Posterior cingulate gyrus (tissue), 11 donors: ENCODE measurements around the gene GULP1.
"Not testable (repeated sequence)": the region's sequence is repeated elsewhere in the genome, so short reads cannot be mapped to it uniquely, and the experiment has no call there.

Experiments
- DNase-seq, 10 donors: peaks; one replicate each; pipeline versions ENCODE4 v3.0.0 to v3.0.0-alpha.2; 2020 to 2021; ENCODE audit warnings: mixed read lengths in 3 of 10
- intact Hi-C: fragments of 100-400 bp; cut with DNase I; formaldehyde crosslinking; loops from one replicate; pipeline ENCODE4 v1.15.1; 2023

Gene GULP1

DNA sequence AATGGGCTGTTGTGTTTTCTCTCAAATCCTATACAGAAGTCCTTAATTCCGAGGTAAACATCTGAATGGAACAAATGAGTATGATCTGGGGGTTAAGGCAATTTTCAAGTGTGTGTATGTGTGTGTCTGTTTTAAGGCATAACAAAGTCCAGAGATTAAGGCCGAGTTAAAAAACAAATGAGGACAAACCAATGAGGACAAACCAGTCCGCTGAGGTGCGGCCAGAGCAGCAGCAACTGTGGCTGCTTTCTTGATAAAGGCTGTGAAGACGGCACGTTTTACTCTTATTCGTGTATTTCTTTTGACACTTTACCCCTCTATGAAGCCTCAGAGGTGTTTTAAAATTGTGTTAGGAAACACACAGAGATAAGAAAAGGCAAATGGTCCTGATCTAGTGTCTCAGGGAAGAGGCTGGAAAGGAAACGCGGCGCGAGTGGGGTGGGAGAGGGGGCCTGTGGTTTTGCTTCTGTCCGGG, 495 bp upstream of the GULP1 start:
- intact Hi-C loops: loop anchor here (5.0 kb wide), 1 partner anchor 76 kb away; no protein-coding TSS in a partner anchor
- DNase-seq: no peak

DNA sequence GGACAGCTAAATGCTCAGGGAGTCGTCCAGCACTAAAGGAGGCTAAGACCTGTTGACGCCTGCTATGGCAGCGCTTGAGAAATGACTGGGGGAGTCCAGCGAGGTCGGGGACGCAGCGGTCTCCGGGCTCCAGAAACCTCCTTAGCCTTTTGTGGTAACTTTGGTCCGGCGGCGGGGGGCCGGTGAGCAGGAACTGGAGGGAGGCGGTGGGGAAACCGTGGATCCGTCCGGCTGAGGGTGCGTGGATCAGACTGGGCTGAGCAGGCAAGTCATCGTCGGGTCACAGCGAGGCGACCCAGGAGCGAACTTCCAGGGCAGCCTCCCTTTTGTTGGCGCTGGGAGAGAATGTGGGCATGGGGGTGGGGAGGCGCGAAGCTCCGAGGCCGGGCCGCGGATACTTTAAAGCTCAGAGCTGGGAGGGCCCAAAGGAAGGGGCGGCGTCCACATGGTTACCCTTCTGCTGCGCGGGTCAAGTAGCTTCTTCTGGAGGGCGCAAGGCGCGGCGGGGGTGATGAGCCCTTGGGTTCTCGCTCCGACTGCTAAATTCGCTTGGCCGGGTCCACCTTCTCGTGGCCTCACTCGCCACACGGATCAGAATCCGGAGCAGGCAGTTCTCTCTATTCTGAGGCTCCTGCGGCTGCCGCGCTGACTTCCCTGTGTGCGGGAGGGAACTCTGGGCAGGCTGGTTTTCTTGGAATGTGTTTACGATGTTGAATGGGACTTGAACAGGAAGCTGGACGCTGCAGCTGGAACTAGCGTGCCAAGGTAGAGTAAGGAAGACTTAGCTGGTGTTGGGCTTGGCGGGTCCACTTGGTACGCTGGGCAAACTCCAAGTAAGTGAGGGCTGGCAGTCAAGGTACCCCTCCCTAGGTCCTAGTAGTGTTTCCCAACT, 920 bp downstream of the GULP1 start:
- DNase-seq: peak; percentile 19 to 89 (median 36)
- intact Hi-C loops: loop anchor here (5.0 kb wide), 1 partner anchor 75 kb away; no protein-coding TSS in a partner anchor

GRCh38 chr2:188293601-188294351, 2.1 kb downstream of the GULP1 start:
- peak; percentile 38 to 87 (median 51) for DNase-seq
- intact Hi-C loops: loop anchor here (5.0 kb wide), 1 partner anchor 74 kb away; no protein-coding TSS in a partner anchor

- no peak for DNase-seq
- intact Hi-C loops: loop anchor here (5.0 kb wide), 1 partner anchor 73 kb away; no protein-coding TSS in a partner anchor
Observed at GRCh38 chr2:188294352-188294926, 2.8 kb downstream of the GULP1 start.

- no peak for DNase-seq
- intact Hi-C loops: no loop called here
Observed at GRCh38 chr2:188295067-188295685, 3.5 kb downstream of the GULP1 start.

GRCh38 chr2:188297978-188298377, 6.3 kb downstream of the GULP1 start:
- intact Hi-C loops: no loop called here
- no peak for DNase-seq

GRCh38 chr2:188298937-188299371, 7.3 kb downstream of the GULP1 start:
- DNase-seq, intact Hi-C loops: not testable (repeated sequence)

DNA sequence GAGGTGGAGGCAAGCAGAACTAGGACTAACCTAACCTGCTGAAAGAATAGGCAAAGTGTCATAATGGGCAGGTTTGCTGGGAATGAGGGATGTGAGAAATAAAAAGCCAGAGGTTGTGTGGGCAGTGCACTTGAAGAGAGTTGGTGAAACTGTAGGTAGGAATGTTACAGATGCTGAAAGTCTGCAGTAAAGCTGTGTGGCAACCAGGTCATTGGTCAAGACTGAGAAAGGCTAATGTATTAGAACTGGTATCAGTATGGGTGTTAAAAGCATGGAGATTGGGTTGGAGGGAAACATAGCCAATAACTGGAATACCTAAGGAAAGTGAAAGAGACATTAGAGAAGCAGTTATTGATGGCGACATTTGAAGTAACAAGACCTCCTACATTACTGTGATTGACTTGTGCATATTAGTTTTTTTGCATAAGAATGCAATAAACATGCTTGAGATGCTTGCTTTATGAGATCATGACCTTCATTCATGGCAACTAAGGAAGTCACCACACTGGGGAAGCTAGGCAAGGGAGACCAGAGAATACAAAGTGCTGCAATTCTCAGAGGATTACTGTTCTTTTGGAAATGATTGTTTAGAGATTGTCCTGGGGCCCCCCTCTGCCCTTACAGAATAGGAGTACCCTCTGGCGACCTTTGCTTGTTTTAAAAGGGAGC, 11.8 kb downstream of the GULP1 start:
- no peak for DNase-seq
- intact Hi-C loops: no loop called here

DNA sequence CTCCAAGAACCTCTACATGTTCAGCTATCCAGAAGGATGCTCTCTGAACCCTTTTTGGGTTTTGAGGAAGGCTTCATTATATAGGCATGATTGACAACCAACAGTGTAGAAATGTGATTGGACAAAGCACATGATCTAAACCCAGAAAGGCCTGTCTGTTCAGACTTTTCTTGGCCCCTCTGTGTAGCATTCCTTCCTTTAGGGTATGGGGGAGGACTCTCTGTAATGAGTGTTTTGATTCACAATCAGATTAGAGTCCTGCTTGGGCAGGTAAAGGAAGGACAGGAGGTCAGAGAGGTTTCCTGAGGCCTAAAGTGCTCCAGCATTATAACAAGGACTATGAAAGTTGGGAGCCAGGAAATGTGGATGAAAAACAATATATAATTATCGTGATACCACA, 13.6 kb downstream of the GULP1 start:
- DNase-seq: no peak
- intact Hi-C loops: no loop called here

DNA sequence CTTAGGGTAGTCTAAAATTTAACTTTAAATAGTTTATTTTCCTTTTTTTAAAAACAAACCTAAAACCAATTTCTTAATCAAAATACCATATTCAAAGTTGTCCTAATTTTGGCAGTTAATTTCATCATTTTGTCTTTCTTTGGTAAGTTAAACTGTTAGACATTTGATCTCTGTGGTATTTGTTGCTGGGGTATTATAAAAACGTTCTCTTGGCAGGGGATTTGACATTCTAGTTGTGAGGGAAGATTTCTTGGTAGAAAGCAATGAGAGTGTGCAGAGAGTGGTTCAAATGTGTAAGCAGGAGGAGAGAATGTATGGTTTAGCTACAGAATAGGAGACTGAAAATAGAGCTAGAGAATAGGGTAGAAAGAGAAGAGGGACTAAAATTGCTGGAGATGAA, 14.6 kb downstream of the GULP1 start:
- no peak for DNase-seq
- intact Hi-C loops: no loop called here

DNA sequence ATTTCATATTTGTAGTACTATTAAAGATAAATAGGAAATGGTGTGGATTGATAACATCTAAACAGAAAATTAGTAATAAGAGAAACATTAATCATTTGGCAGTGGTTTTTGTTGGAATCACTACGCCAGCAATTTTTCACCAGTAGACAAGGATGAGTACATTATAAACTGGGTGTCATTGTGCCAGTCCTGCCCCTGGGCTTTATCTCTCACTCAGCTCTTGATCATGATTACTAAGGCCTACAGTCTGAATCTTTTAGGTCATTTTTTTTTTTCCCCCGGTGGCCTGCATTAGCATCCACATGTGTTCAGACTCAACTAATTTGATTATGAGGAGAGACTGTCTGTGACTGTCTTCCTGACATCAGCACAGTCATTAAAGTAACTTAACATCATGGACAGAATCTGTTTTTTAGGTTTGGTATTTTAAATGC, 16.2 kb downstream of the GULP1 start:
- intact Hi-C loops: no loop called here
- DNase-seq: no peak

GRCh38 chr2:188308483-188308882, 16.8 kb downstream of the GULP1 start:
- no peak for DNase-seq
- intact Hi-C loops: no loop called here

DNA sequence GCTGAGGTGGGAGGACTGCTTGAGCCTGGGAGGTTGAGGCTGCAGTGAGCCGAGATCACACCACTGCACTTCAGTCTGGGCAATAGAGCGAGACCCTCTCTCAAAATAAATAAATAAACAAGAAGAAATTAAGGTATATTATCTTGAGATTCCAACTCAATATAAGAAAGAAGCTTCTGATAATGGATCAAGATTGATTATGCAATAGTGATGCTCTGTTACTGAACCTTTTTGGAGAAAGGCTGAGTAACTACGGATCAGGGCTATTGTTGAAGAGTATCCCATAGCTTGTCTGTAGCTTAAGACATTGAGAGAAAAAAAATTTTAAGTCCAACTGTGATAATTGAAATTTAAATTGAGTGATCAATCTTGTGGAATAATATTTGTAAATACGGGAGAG, 17.7 kb downstream of the GULP1 start:
- intact Hi-C loops: no loop called here
- DNase-seq: no peak

GRCh38 chr2:188314314-188315054, 22.8 kb downstream of the GULP1 start:
- intact Hi-C loops: no loop called here

DNA sequence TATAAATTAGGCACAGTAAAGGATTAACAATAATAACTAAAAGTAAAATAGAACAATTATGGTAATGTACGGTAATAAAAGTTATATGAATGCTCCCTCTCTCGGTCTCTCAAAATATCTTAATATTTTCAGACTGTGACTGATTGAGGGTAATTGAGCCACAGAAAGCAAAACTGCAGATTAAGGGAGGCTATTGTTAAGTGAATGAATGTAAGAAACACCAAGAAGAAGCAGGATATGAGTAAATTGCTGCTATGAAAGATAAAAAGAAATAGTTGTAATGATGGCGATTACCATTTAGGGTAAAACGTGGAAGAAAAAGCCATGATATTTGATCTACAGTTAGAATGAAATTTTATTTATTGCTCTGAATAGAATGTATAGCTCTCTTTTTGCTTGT, 24.1 kb downstream of the GULP1 start:
- intact Hi-C loops: no loop called here
- no peak for DNase-seq

More at GRCh38 chr2:188314314-188315054, 22.8 kb downstream of the GULP1 start:
- DNase-seq: no peak

DNA sequence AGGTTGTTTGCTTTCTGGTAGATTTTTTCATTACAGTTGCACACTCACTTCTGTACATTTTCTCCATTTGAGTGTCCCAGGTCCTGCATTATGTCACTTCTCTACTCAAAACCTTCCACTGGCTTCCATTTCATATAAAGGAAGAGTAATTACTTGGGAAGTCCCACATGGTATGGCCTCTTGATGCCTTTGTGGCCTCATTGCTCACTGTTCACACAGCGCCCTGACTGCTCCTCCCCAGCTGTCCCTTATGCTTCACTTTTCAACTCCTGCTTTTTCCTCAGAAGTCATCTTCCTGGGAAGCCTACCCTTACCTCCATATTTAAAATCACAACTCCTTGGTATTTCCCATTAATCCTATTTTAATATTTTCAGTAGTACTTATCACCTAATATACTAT, 24.7 kb downstream of the GULP1 start:
- no peak for DNase-seq
- intact Hi-C loops: no loop called here

DNA sequence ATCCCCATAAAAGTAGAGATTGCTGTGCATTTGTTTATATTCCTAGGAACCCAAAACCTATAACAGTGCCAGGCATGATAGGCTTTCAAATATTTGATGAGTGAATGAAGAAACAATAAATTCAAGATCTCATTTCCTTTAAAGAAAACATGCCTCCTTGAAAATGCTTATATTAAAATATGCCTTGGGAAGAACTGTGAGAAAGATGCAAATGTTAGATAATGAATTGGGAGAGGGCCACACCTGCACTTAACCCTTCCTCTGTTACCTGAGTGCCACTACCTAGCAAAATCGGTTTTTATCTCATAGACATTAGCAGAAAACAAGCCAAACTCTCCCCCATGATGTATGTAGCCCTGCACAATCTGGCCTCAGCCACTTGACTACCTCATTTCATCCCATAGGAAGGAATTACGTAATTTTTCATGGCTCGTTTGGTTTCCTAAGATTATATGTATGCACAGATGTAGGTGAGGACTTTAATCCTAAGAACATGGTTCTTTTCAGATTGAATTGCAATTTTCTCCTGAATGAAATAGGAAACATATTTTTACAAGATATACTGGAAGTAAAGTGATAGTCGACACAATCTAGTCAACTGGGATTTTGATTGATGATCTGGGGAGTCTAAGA, 25.2 kb downstream of the GULP1 start:
- DNase-seq: no peak
- intact Hi-C loops: no loop called here

DNA sequence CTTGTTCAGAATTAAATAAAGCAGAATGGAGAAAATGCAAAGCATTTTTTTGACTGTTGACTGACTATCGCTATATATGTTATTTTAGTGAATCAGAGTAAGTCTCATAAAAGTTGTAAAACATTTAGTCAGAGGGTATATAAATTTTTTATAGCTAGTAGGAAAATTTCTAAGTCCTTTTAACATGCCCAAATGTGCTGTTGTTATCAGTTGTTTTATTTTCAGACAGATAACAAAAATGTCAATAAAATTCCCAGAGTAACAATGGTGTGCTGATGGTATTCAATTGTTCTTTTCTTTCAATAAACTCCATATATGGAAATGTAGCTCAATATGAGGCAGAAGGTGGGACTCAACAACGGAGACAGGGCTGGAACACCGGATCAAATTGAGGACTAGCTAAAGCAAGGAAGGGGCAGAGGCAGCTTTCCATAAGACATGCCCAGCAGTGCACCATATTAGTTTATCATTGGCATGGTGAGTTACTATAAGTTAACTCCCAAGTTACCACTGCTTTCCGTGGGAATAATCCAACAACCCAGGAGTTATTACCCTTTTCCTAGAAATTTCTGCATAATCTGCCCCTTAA, 26.6 kb downstream of the GULP1 start:
- intact Hi-C loops: no loop called here
- DNase-seq: no peak
